NB4 (cell line): ENCODE measurements around the gene CATSPER3.

Experiments used
- DNase-seq: peaks from one replicate; pipeline ENCODE4 v3.0.0; 2010; ENCODE audit warnings: low read depth
- H3K4me3 ChIP-seq: one replicate; pipeline ENCODE4 v1.5.1; 2011; ENCODE audit warnings: mild to moderate bottlenecking, low read depth, low read length, moderate library complexity
- CTCF ChIP-seq: IDR thresholded peaks from one replicate; pipeline ENCODE4 v1.5.1; 2012; ENCODE audit warnings: low read depth, low read length
- MAX ChIP-seq: IDR thresholded peaks from 2 replicates; pipeline ENCODE4 v1.6.1; 2011; ENCODE audit warnings: low read depth, low read length
- MYC ChIP-seq: IDR thresholded peaks from 2 replicates; pipeline ENCODE4 v1.6.1; 2011; ENCODE audit warnings: low read depth, low read length
- POLR2A ChIP-seq: IDR thresholded peaks from 2 replicates; pipeline ENCODE4 v1.6.1; 2011; ENCODE audit warnings: mild to moderate bottlenecking; ENCODE audit not compliant: insufficient read length; ENCODE audit errors: extremely low read depth

The CATSPER3 gene

GRCh38 chr5:135025730-135026644 lies 58.3 kb downstream of the CATSPER3 start:
- TF ChIP-seq MYC = no peak
- TF ChIP-seq POLR2A = no peak
- TF ChIP-seq MAX = no peak
- no peak for TF ChIP-seq CTCF
- H3K4me3 ChIP-seq = no peak overlapping the region
- no peak for DNase-seq

- H3K4me3 ChIP-seq = no peak overlapping the region
- no peak for DNase-seq
- TF ChIP-seq CTCF (no peak), POLR2A (no peak), MAX (no peak), MYC (no peak)
Measured at GRCh38 chr5:135026645-135027265, 59.0 kb downstream of the CATSPER3 start.

- TF ChIP-seq POLR2A = no peak
- no peak for TF ChIP-seq MAX
- TF ChIP-seq CTCF = no peak
- TF ChIP-seq MYC = no peak
- no peak for DNase-seq
- H3K4me3 ChIP-seq = no peak overlapping the region
Measured at GRCh38 chr5:135027266-135027696, 59.6 kb downstream of the CATSPER3 start.

- no peak overlapping the region for H3K4me3 ChIP-seq
- TF ChIP-seq POLR2A (no peak), CTCF (no peak), MAX (no peak), MYC (no peak)
Measured at GRCh38 chr5:135027697-135028615, 60.2 kb downstream of the CATSPER3 start.

GRCh38 chr5:135028791-135029476 lies 61.2 kb downstream of the CATSPER3 start:
- no peak overlapping the region for H3K4me3 ChIP-seq
- no peak for DNase-seq
- no peak for TF ChIP-seq POLR2A
- no peak for TF ChIP-seq MAX
- TF ChIP-seq MYC = no peak
- no peak for TF ChIP-seq CTCF

More at GRCh38 chr5:135027697-135028615, 60.2 kb downstream of the CATSPER3 start:
- no peak for DNase-seq
